GM18517 (cell line): ENCODE data around the gene DNAJC15.

Experiments
- ATAC-seq: cut with Tn5 transposase; IDR thresholded peaks from one replicate; pipeline ENCODE4 v1.9.1; 2021; ENCODE audit warnings: mild to moderate bottlenecking, moderate library complexity; ENCODE audit not compliant: unreplicated experiment

The DNAJC15 gene

GRCh38 chr13:43150369-43151207 is 127.2 kb downstream of the DNAJC15 start:
- ATAC-seq: no peak

GRCh38 chr13:43153436-43154090 is 130.2 kb downstream of the DNAJC15 start:
- no peak for ATAC-seq

GRCh38 chr13:43154156-43154651 is 130.8 kb downstream of the DNAJC15 start:
- no peak for ATAC-seq

GRCh38 chr13:43154839-43155238 is 131.5 kb downstream of the DNAJC15 start:
- no peak for ATAC-seq

GRCh38 chr13:43156916-43157315 is 133.5 kb downstream of the DNAJC15 start:
- no peak for ATAC-seq

GRCh38 chr13:43157796-43158195 is 134.4 kb downstream of the DNAJC15 start:
- no peak for ATAC-seq

- ATAC-seq: no peak
Measured at GRCh38 chr13:43158516-43158915, 135.1 kb downstream of the DNAJC15 start.

GRCh38 chr13:43159026-43159461 is 135.7 kb downstream of the DNAJC15 start:
- no peak for ATAC-seq
